GM18867 (cell line): ENCODE results near the gene TXLNA.

Source experiments
- ATAC-seq: cut with Tn5 transposase; IDR thresholded peaks from one replicate; pipeline ENCODE4 v1.9.1; 2021; ENCODE audit warnings: mild to moderate bottlenecking, moderate library complexity; ENCODE audit not compliant: unreplicated experiment

The TXLNA gene

DNA sequence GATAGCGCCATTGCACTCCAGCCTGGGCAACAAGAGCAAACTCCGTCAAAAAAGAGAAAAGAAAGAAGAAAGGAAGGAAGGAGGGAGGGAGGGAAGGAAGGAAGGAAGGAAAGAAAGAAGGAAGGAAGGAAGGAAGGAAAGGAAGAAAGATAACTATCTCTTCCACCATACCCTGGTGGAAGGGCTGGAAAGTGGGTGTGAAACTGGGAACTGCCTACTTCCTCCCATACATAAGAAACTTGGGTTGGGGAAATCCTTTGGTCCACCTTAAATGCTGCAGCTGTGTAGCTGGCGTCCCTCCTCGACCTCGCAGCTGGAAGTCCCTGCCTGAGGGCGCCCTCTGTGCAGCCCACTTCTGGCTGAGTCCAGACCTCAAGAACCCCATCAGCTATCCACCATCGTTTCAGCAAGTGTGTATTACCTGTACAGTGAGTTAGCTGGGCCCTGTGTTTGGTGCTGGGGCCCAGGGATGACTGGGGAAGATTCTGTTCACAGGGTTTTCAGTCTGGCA lies 62.9 kb downstream of the TXLNA start:
- ATAC-seq = no peak

DNA sequence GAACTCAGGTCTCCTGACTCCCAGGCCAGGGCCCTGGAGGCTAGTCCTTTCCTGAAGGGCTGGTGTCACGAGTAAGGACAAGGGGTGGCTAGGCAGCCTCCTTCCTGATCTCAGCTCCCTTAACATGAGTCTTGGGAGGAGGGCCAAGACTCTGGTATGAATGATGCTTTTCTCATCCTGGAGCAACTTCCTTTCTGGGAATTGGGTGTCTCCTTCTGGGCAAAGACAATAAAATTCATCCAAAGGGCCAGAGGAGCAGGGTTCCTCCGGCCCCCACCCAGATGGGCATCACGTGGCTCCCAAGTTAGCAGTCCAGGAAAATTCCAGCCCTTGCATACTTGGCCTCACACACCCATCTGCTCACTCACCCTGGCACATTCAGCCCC lies 67.4 kb downstream of the TXLNA start, which contains the start of gene FAM167B:
FAM167B (plus strand) TSS at position 335 of the 386 bp plus-strand sequence. CDS start 200 bp downstream, outside the sequence.
- no peak for ATAC-seq

DNA sequence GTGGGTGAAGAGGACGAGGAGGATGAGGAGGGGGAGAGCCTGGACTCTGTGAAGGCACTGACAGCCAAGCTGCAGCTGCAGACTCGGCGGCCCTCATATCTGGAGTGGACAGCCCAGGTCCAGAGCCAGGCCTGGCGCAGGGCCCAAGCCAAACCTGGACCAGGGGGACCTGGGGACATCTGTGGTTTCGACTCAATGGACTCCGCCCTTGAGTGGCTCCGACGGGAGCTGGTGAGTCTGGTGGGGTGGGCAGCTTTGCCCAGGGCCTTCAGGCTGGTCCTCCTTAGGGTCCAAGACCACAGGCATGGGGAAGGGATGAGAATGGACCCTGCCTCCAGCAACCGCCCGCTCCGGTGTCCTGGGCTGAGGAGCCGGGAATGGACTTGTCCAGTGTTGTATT lies 68.0 kb downstream of the TXLNA start:
- no peak for ATAC-seq
